Retinal pigment epithelial cell (primary cell): ENCODE measurements around the gene GNB1.

Source experiments
- DNase-seq: peaks from one replicate; pipeline ENCODE4 v3.0.0-alpha.2; 2010; ENCODE audit warnings: low read depth
- H3K4me3 ChIP-seq: 2 replicates; pipeline ENCODE4 v1.5.1; 2011; ENCODE audit warnings: mild to moderate bottlenecking, low read length, control low read depth, moderate library complexity
- CTCF ChIP-seq: conservative IDR thresholded peaks from 2 replicates; pipeline ENCODE4 v1.5.1; 2011; ENCODE audit warnings: low read depth, low read length, control low read depth, inconsistent platforms

Gene GNB1

GRCh38 chr1:1926886-1927660, 36.2 kb upstream of the GNB1 start:
- H3K4me3 ChIP-seq, result no peak overlapping the region
- no peak for DNase-seq
- TF ChIP-seq CTCF, result no peak

- no peak for DNase-seq
- TF ChIP-seq CTCF, result no peak
- H3K4me3 ChIP-seq, result no peak overlapping the region
Observed at GRCh38 chr1:1926346-1926811, 35.5 kb upstream of the GNB1 start.

GRCh38 chr1:1925437-1926345, 34.8 kb upstream of the GNB1 start:
- no peak for TF ChIP-seq CTCF
- no peak overlapping the region for H3K4me3 ChIP-seq
- no peak for DNase-seq

GRCh38 chr1:1924849-1925248, 34.0 kb upstream of the GNB1 start:
- no peak overlapping the region for H3K4me3 ChIP-seq
- no peak for DNase-seq
- no peak for TF ChIP-seq CTCF

- TF ChIP-seq CTCF, result no peak
- H3K4me3 ChIP-seq, result no peak overlapping the region
- DNase-seq, result no peak
Observed at GRCh38 chr1:1924386-1924785, 33.5 kb upstream of the GNB1 start.

- no peak for TF ChIP-seq CTCF
- DNase-seq, result no peak
- no peak overlapping the region for H3K4me3 ChIP-seq
Observed at GRCh38 chr1:1922956-1923833, 32.3 kb upstream of the GNB1 start.
